WERI-Rb-1 (cell line): ENCODE data around the gene ANO1.

Source experiments
- DNase-seq: peaks from one replicate; pipeline ENCODE4 v3.0.0-alpha.2; 2020
- H3K27ac ChIP-seq: fragments of 250-450 bp; sonication (Bioruptor Pico); 2 replicates; pipeline ENCODE4 v1.5.1; 2020; ENCODE audit warnings: mild to moderate bottlenecking, moderate library complexity
- H3K27me3 ChIP-seq: fragments of 250-450 bp; sonication (Bioruptor Pico); 2 replicates; pipeline ENCODE4 v1.5.1; 2021; ENCODE audit warnings: mild to moderate bottlenecking, low read depth, moderate library complexity; ENCODE audit not compliant: insufficient read depth, severe bottlenecking
- H3K36me3 ChIP-seq: fragments of 250-450 bp; sonication (Bioruptor Pico); 2 replicates; pipeline ENCODE4 v1.5.1; 2020; ENCODE audit warnings: mild to moderate bottlenecking, moderate library complexity
- H3K4me3 ChIP-seq: 2 replicates; pipeline ENCODE4 v1.5.1; 2011; ENCODE audit warnings: low read depth, mild to moderate bottlenecking, control low read depth, low read length
- H3K9me3 ChIP-seq: fragments of 250-450 bp; sonication (Bioruptor Pico); 2 replicates; pipeline ENCODE4 v1.5.1; 2021; ENCODE audit warnings: mild to moderate bottlenecking, moderate library complexity; ENCODE audit not compliant: severe bottlenecking
- TF ChIP-seq, protein P1 (sequence below): IDR thresholded peaks from 2 replicates; pipeline ENCODE4 v1.5.1; 2011; ENCODE audit warnings: low read depth, mild to moderate bottlenecking, control low read depth, inconsistent platforms, low read length

Gene ANO1

DNA sequence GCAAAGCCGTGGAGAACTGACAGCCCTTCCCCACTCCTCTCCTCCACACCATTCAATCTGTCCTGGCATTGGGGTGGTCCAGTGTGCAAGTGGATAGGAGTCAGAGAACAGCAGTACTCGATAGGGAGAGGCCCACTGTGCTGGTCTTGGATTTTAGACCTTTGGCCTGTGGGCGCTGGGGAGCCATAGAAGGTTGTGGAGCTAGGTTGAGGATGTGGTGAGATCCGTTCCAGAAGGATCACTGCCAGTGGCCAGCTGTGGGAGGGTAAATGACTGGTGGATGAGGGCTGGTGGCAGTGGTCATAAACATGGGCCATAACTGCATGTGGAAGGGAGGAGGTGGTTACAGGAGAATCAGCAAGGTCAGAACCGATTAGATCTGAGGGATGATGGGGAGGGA, 28.6 kb downstream of the ANO1 start:
- Histone ChIP-seq H3K9me3 (no peaks in the 10 kb centered on the region), H3K27me3 (no peaks in the 10 kb centered on the region), H3K36me3 (no peaks in the 10 kb centered on the region), H3K4me3 (no peak overlapping the region), H3K27ac (no peak overlapping the region)
- no peak for DNase-seq
- TF ChIP-seq, protein P1, sequence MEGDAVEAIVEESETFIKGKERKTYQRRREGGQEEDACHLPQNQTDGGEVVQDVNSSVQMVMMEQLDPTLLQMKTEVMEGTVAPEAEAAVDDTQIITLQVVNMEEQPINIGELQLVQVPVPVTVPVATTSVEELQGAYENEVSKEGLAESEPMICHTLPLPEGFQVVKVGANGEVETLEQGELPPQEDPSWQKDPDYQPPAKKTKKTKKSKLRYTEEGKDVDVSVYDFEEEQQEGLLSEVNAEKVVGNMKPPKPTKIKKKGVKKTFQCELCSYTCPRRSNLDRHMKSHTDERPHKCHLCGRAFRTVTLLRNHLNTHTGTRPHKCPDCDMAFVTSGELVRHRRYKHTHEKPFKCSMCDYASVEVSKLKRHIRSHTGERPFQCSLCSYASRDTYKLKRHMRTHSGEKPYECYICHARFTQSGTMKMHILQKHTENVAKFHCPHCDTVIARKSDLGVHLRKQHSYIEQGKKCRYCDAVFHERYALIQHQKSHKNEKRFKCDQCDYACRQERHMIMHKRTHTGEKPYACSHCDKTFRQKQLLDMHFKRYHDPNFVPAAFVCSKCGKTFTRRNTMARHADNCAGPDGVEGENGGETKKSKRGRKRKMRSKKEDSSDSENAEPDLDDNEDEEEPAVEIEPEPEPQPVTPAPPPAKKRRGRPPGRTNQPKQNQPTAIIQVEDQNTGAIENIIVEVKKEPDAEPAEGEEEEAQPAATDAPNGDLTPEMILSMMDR: no peak

DNA sequence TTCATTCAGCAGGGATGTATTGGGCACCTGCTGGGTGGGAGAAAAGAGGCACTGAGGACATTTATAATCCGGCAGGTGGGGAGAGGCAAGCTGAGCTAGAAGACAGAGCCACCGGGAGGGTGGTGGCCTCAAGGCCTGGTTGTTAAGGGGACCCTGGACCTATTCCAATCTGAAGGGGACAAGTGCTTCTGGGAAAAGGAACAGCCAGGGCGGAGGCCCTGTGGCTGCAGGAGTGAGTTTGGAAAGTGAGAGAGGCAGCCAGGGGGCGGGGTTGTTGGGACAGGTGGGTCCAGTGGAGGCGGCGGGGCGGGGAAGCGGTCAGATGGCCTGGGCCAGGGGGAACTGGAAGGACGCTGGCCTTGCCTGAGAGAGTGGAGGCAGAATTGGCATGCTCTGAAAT, 29.1 kb downstream of the ANO1 start:
- Histone ChIP-seq H3K9me3 (no peaks in the 10 kb centered on the region), H3K36me3 (no peaks in the 10 kb centered on the region), H3K4me3 (no peak overlapping the region), H3K27me3 (no peaks in the 10 kb centered on the region), H3K27ac (no peak overlapping the region)
- TF ChIP-seq, protein P1: no peak
- DNase-seq: no peak

DNA sequence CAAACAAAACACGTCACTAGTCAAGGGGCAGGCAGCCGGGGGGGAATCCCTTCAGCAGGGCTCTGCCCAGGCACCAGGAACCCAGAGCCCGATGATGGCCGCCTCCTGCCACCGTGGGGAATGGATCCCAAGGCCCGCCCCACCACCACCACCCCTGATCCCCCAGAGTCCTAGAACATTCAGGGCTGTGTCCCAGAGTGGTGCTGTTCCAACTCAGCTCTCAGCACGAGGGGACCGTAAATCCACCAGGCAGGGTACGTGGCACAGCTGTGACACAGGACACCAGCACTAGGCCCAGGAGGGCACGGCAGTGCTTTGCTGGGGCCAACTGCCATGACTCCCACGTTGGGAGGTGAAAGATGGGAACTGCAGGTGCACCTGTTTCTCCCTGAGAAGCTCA, 29.6 kb downstream of the ANO1 start:
- no peak overlapping the region for H3K27ac ChIP-seq
- no peak for DNase-seq
- no peaks in the 10 kb centered on the region for H3K36me3 ChIP-seq
- TF ChIP-seq, protein P1: no peak
- H3K27me3 ChIP-seq: no peaks in the 10 kb centered on the region
- H3K9me3 ChIP-seq: no peaks in the 10 kb centered on the region
- H3K4me3 ChIP-seq: no peak overlapping the region

DNA sequence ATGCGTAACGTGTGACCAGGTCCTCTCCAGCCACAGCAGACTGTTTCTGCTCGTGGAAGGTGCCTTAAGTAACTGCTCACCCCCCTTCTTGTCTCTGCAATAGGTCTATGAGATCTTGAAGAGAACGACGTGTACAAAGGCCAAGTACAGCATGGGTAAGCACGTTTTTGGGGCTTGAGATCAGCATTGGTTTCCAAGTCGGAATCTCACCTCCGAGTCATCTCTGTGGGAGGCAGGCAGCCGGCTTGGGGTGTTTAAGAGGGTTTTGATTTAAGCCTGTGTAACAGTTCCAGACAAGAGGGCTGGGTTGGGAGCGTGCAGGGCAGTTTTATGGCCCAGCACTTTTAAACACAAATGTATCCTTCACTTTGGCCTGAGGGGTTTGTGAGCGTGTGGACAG, 30.1 kb downstream of the ANO1 start:
- no peaks in the 10 kb centered on the region for H3K27me3 ChIP-seq
- TF ChIP-seq, protein P1: no peak
- H3K27ac ChIP-seq: no peak overlapping the region
- H3K36me3 ChIP-seq: no peaks in the 10 kb centered on the region
- no peaks in the 10 kb centered on the region for H3K9me3 ChIP-seq
- no peak overlapping the region for H3K4me3 ChIP-seq
- DNase-seq: no peak

DNA sequence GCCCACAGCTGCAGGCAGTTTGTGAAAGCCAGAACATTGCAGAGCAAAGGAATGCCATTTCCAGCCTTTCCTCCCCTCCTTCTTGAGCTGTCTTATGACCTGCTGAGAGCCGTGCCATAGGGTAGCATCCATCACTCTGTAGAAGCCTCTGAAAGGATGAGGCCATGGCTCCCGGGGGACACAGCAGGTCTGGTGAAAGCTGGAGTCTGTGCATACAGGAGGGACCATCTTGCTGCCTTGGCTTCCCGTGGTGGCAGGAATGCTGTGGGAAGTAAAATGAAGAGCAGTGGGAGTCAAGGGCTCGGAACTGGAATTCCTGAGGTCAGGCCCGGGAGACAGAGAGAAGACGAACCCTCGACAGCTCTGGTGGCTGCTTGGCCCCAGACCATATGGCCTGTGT, 30.9 kb downstream of the ANO1 start:
- Histone ChIP-seq H3K27ac (no peak overlapping the region), H3K27me3 (no peaks in the 10 kb centered on the region), H3K4me3 (no peak overlapping the region), H3K9me3 (no peaks in the 10 kb centered on the region), H3K36me3 (no peaks in the 10 kb centered on the region)
- TF ChIP-seq, protein P1: no peak
- DNase-seq: no peak

DNA sequence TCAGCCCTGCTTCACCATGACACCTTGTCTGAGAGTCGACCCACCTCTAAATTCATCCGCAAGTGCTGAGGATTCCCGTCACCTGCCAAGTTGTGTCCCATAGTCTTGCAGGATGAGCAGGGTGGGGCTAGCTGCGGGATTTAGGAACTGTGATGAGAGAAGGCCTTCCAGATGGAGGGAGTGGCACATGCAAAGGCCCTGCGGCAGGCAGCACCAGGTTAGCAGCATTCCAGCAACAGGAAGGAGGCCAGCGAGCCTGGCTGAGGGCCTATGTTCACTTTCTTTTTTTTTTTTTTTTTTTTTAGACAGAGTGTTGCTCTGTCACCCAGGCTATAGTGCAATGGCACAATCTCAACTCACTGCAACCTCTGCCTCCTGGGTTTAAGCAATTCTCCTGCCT, 31.8 kb downstream of the ANO1 start:
- H3K9me3 ChIP-seq: no peaks in the 10 kb centered on the region
- no peaks in the 10 kb centered on the region for H3K27me3 ChIP-seq
- no peaks in the 10 kb centered on the region for H3K36me3 ChIP-seq
- no peak overlapping the region for H3K4me3 ChIP-seq
- no peak overlapping the region for H3K27ac ChIP-seq
- no peak for DNase-seq
- TF ChIP-seq, protein P1: no peak
